ENCODE measurements around the gene AAK1.

DNA sequence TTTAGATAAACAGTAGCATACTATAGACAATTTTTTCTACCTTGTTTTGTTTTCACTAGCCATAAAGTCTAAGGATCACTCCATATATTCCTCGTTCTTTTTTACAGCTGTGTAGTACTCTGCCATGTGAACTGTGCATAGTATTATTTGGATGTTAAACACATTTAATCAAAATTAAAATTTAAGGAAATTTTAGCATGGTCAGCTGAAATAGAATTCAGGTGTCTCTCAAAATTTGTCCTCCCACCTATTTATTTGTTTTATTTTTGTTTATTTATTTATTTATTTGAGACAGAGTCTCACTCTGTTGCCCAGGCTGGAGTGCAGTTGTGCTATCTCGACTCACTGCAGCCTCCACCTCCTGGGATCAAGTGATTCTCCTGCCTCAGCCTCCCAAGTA lies 46.4 kb upstream of the AAK1 start:
- TF ChIP-seq, protein P1, sequence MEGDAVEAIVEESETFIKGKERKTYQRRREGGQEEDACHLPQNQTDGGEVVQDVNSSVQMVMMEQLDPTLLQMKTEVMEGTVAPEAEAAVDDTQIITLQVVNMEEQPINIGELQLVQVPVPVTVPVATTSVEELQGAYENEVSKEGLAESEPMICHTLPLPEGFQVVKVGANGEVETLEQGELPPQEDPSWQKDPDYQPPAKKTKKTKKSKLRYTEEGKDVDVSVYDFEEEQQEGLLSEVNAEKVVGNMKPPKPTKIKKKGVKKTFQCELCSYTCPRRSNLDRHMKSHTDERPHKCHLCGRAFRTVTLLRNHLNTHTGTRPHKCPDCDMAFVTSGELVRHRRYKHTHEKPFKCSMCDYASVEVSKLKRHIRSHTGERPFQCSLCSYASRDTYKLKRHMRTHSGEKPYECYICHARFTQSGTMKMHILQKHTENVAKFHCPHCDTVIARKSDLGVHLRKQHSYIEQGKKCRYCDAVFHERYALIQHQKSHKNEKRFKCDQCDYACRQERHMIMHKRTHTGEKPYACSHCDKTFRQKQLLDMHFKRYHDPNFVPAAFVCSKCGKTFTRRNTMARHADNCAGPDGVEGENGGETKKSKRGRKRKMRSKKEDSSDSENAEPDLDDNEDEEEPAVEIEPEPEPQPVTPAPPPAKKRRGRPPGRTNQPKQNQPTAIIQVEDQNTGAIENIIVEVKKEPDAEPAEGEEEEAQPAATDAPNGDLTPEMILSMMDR (IDR thresholded peaks at IDR 0.05; ENCODE audit: insufficient read depth, low read length, poor library complexity, severe bottlenecking): no peak
- TF ChIP-seq EZH2phosphoT487 (conservative IDR thresholded peaks at IDR 0.05; ENCODE audit: low read length): no peak
